Transverse colon (tissue), 4 donors: ENCODE measurements around the gene RPL15. TPM values are rescaled to one million over a fixed set of nuclear protein-coding genes. Genes with fewer than 3 reads are reported as not detected.

ENCODE experiments used
- DNase-seq: peaks from one replicate; pipeline ENCODE4 v3.0.0-alpha.2; 2019
- H3K27ac ChIP-seq, 4 donors: fragments of 200-600 bp; sonication (generic); 2 replicates each; pipeline ENCODE4 v1.5.1; 2016 to 2018; ENCODE audit warnings: inconsistent platforms in 4 of 4
- H3K27me3 ChIP-seq: fragments of 200-600 bp; sonication (generic); 2 replicates; pipeline ENCODE4 v1.5.1; 2017; ENCODE audit warnings: inconsistent platforms
- H3K36me3 ChIP-seq, 4 donors: fragments of 200-600 bp; sonication (generic); 2 replicates each; pipeline ENCODE4 v1.5.1; 2017 to 2019; ENCODE audit warnings: inconsistent platforms in 4 of 4
- H3K4me1 ChIP-seq, 4 donors: fragments of 200-600 bp; sonication (generic); 2 replicates each; pipeline ENCODE4 v1.5.1; 2017 to 2020; ENCODE audit warnings: inconsistent platforms in 4 of 4
- H3K4me3 ChIP-seq, 4 donors: fragments of 200-600 bp; sonication (generic); 1 replicate in 1 of 4; 2 replicates in 3 of 4; pipeline versions ENCODE4 v1.5.1 to v1.6.1; 2017 to 2019; ENCODE audit warnings: inconsistent platforms in 4 of 4
- H3K9me3 ChIP-seq, 2 donors: fragments of 200-600 bp; sonication (generic); 2 replicates each; pipeline ENCODE4 v1.5.1; 2017 to 2019; ENCODE audit warnings: inconsistent platforms in 2 of 2
- CTCF ChIP-seq, 5 experiments: fragments of 200-600 bp in 3 of 5; fragments of 450-650 bp in 2 of 5; sonication (generic) in 3 of 5; IDR thresholded peaks; 1 replicate in 2 of 5; 2 replicates in 3 of 5; pipeline ENCODE4 v1.5.1; 2016 to 2017; ENCODE audit warnings: antibody characterized with exemption in 5 of 5, inconsistent platforms in 3 of 5, mild to moderate bottlenecking in 2 of 5, moderate library complexity in 1 of 5
- EP300 ChIP-seq: sonication (generic); formaldehyde crosslinking; IDR thresholded peaks from one replicate; pipeline ENCODE4 v1.6.1; 2017; ENCODE audit warnings: antibody characterized with exemption, low read depth
- POLR2A ChIP-seq: fragments of 450-650 bp; IDR thresholded peaks from one replicate; pipeline ENCODE4 v1.6.1; 2016; ENCODE audit warnings: antibody characterized with exemption, mild to moderate bottlenecking, moderate library complexity
- POLR2AphosphoS5 ChIP-seq, 3 donors: sonication (generic); formaldehyde crosslinking; IDR thresholded peaks; one replicate each; pipeline ENCODE4 v1.6.1; 2016; ENCODE audit warnings: antibody characterized with exemption in 3 of 3
- WGBS, 2 donors: methylation state at CpG; one replicate each; pipeline ENCODE4 v1.1.5; 2018; ENCODE audit warnings: low coverage in 1 of 2; 5-methylcytosine and 5-hydroxymethylcytosine counted together
- in situ Hi-C, 4 donors: fragments of 200-750 bp; cut with MboI; loops; one replicate each; pipeline versions ENCODE4 v1.15.0 to v1.15.1; 2017; ENCODE audit warnings: low sequenced_read_pairs in 3 of 4, low pct_ligation_motif_present in 1 of 4, low pct_unique_long_range_greater_than_20kb in 1 of 4
- intact Hi-C: fragments of 100-400 bp; cut with DNase I; formaldehyde crosslinking; loops from one replicate; pipeline ENCODE4 v1.15.1; 2023; ENCODE audit warnings: low total_unique reads
- total RNA-seq, 4 donors: library from RNA; depleted of rRNA; stranded (reverse); fragments of >200 nt; gene quantifications; one replicate each; pipeline ENCODE4 v1.1.0, GENCODE V29; 2016

RPL15 gene
- total RNA-seq, 4 donors from 2014 or later = 443 to 1,500 (median 1,074) TPM

- H3K27me3 ChIP-seq = no peaks in the 10 kb centered on the region
- intact Hi-C loops (no loop called here), in situ Hi-C loops (no loop called here)
- no peak overlapping the region for H3K4me3 ChIP-seq
- TF ChIP-seq EP300 = no peak
- no peak for TF ChIP-seq POLR2AphosphoS5 (IDR thresholded peaks at IDR 0.05)
- peaks cover 0 to 15% (median 0%) of the 10 kb centered on the region in 4 donors for H3K36me3 ChIP-seq
- H3K9me3 ChIP-seq = no peaks in the 10 kb centered on the region
- H3K27ac ChIP-seq = no peak overlapping the region
- DNase-seq = no peak
- WGBS, 2 donors = 50 to 81% methylated on average over 1 to 5 of the region's 5 CpGs
- peaks cover 12 to 41% (median 25%) of the 10 kb centered on the region in 4 donors for H3K4me1 ChIP-seq
These were observed 3.3 kb downstream of the RPL15 start for GRCh38 chr3:23920151-23920655.

GRCh38 chr3:23921052-23921511 is 4.2 kb downstream of the RPL15 start:
- intact Hi-C loops = no loop called here
- H3K27ac ChIP-seq = no peak overlapping the region
- H3K9me3 ChIP-seq = no peaks in the 10 kb centered on the region
- peaks cover 0 to 15% (median 0%) of the 10 kb centered on the region in 4 donors for H3K36me3 ChIP-seq
- no peak for TF ChIP-seq POLR2A
- TF ChIP-seq POLR2AphosphoS5 (IDR thresholded peaks at IDR 0.05) = no peak
- TF ChIP-seq EP300 = no peak
- no peak for TF ChIP-seq CTCF (IDR thresholded peaks at IDR 0.05)
- in situ Hi-C loops = no loop called here
- H3K4me3 ChIP-seq = no peak overlapping the region
- H3K27me3 ChIP-seq = no peaks in the 10 kb centered on the region
- WGBS, 2 donors = 71 to 83% methylated on average over 3 of the region's 3 CpGs
- peaks cover 4 to 32% (median 16%) of the 10 kb centered on the region in 4 donors for H3K4me1 ChIP-seq
- no peak for DNase-seq

GRCh38 chr3:23923786-23924185 is 6.9 kb downstream of the RPL15 start:
- no peak overlapping the region for H3K27ac ChIP-seq
- H3K4me1 ChIP-seq = peaks cover 3 to 27% (median 6%) of the 10 kb centered on the region in 4 donors
- in situ Hi-C loops (no loop called here), intact Hi-C loops (no loop called here)
- no peak overlapping the region for H3K4me3 ChIP-seq
- DNase-seq = no peak
- H3K36me3 ChIP-seq = peaks cover 0 to 15% (median 0%) of the 10 kb centered on the region in 4 donors
- no peak for TF ChIP-seq CTCF (IDR thresholded peaks at IDR 0.05)
- no peak for TF ChIP-seq POLR2AphosphoS5 (IDR thresholded peaks at IDR 0.05)
- no peak for TF ChIP-seq POLR2A
- TF ChIP-seq EP300 = no peak
- H3K9me3 ChIP-seq = no peaks in the 10 kb centered on the region
- no peaks in the 10 kb centered on the region for H3K27me3 ChIP-seq
- WGBS, 2 donors = 38 to 80% methylated on average over 2 of the region's 2 CpGs

- Histone ChIP-seq H3K4me3 (no peak overlapping the region), H3K9me3 (no peaks in the 10 kb centered on the region), H3K27me3 (no peaks in the 10 kb centered on the region), H3K4me1 (peaks cover 0 to 7% (median 0%) of the 10 kb centered on the region in 4 donors), H3K27ac (no peak overlapping the region), H3K36me3 (no peaks in the 10 kb centered on the region)
- 80 to 96% methylated on average over 2 to 7 of the region's 7 CpGs for WGBS, 2 donors
- intact Hi-C loops = no loop called here
- DNase-seq = no peak
- in situ Hi-C loops = no loop called here
- TF ChIP-seq POLR2AphosphoS5 (IDR thresholded peaks at IDR 0.05) (no peak), CTCF (IDR thresholded peaks at IDR 0.05) (no peak), POLR2A (no peak), EP300 (no peak)
These were observed 9.3 kb downstream of the RPL15 start for GRCh38 chr3:23926246-23926645.

- in situ Hi-C loops = no loop called here
- intact Hi-C loops = no loop called here
- 84 to 85% methylated on average over 3 of the region's 3 CpGs for whole genome bisulfite sequencing, 2 donors
- H3K27ac ChIP-seq = no peak overlapping the region
- no peak for DNase-seq
- H3K4me3 ChIP-seq = no peak overlapping the region
- H3K9me3 ChIP-seq = no peaks in the 10 kb centered on the region
- TF ChIP-seq POLR2AphosphoS5 (IDR thresholded peaks at IDR 0.05) (no peak), POLR2A (no peak)
- no peaks in the 10 kb centered on the region for H3K36me3 ChIP-seq
- H3K27me3 ChIP-seq = no peaks in the 10 kb centered on the region
- H3K4me1 ChIP-seq = peaks cover 0 to 7% (median 0%) of the 10 kb centered on the region in 4 donors
These were observed 9.8 kb downstream of the RPL15 start for GRCh38 chr3:23926736-23927135.
